ENCODE data around the gene CASZ1. TPM values are rescaled to one million over a fixed set of nuclear protein-coding genes. Genes with fewer than 3 reads are reported as not detected.

CASZ1 gene
- total and polyA plus RNA-seq, 2 donors (not counting 3 experiments of a cell fraction or from before 2014, with no cell fraction given), result 1.5 to 5.2 TPM

DNA sequence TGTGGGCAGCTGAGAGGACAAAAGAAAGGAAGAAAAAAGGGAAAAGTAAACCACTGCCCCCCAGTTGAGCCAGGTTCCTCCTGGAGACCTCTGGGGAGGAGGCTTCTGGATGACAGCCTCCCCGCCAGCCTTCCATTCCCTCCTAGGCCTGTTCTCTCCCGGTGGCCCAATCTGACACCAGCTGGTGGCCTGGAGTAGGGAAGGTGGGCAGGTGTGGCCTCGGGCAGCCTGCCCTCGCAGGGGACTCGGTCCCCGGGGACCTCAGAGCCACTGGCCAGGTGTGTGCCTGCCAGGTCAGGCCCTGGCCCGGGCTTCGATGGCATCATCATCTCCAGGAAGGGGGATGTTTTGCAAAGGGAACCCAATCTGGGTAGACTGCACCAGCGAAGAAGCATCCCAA, 159.0 kb downstream of the CASZ1 start:
- no peaks in the 10 kb centered on the region for H3K9me1 ChIP-seq (replicated peaks; ENCODE audit: control insufficient read depth, extremely low read depth, insufficient read depth, low read length)
- no peaks in the 10 kb centered on the region for H3K9me3 ChIP-seq (replicated peaks; ENCODE audit: control insufficient read depth, insufficient read depth, low read length)
- H3K4me1 ChIP-seq (ENCODE audit: control insufficient read depth, extremely low read depth, insufficient read depth, low read length), result peaks cover 7% of the 10 kb centered on the region
- no peaks in the 10 kb centered on the region for H4K20me1 ChIP-seq (replicated peaks; ENCODE audit: control insufficient read depth, extremely low read depth, insufficient read depth, low read length)
- DNase-seq (ENCODE audit: low read depth, low spot score), result no peak
- no peak for FAIRE-seq
- ChIA-PET CTCF (no interaction called here), POLR2A (no interaction called here)
- no peak overlapping the region for H3K4me2 ChIP-seq (ENCODE audit: insufficient read depth, low read length)
- no peak overlapping the region for H3K9ac ChIP-seq (replicated peaks; ENCODE audit: extremely low read depth, insufficient read depth, low read length)
- dilution Hi-C loops (cut with MboI; ENCODE audit: extremely low pct_ligation_motif_present, low sequenced_read_pairs) (no loop called here), intact Hi-C loops (cut with micrococcal nuclease) (loop anchor here (5.0 to 10.0 kb wide), 2 partner anchors 125 to 227 kb away; no protein-coding TSS in a partner anchor)
- no peak overlapping the region for H3K4me3 ChIP-seq (replicated peaks in 1 of 3; ENCODE audit: insufficient read depth in 1 of 3, low read depth in 1 of 3, low read length in 3 of 3)
- peaks cover 0 to 9% of the 10 kb centered on the region in 2 experiments for H3K27me3 ChIP-seq (ENCODE audit: control insufficient read depth in 2 of 2, insufficient read depth in 2 of 2, low read length in 2 of 2)
- H3K79me2 ChIP-seq (ENCODE audit: control insufficient read depth, insufficient read depth, low read length), result no peaks in the 10 kb centered on the region
- no peak overlapping the region for H2AFZ ChIP-seq (ENCODE audit: low read depth, low read length)
- BruUV-seq (replicated peaks), result no TSS peak
- H3K36me3 ChIP-seq (ENCODE audit: control insufficient read depth in 2 of 2, extremely low read depth in 1 of 2, insufficient read depth in 2 of 2, low read length in 2 of 2), result no peaks in the 10 kb centered on the region
- no peak overlapping the region for H3K27ac ChIP-seq (ENCODE audit: insufficient read depth, low read depth, low read length)
- TF ChIP-seq, protein P1, sequence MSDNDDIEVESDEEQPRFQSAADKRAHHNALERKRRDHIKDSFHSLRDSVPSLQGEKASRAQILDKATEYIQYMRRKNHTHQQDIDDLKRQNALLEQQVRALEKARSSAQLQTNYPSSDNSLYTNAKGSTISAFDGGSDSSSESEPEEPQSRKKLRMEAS (IDR thresholded peaks at IDR 0.05; ENCODE audit: insufficient read depth, insufficient read length), result no peak
- no peak for TF ChIP-seq EZH2 (IDR thresholded peaks at IDR 0.05; ENCODE audit: borderline replicate concordance, low read depth, low read length, severe bottlenecking)
- no peak for TF ChIP-seq CTCF (IDR thresholded peaks at IDR 0.05; ENCODE audit: extremely low read depth in 1 of 2, insufficient read depth in 1 of 2, low read depth in 1 of 2, low read length in 2 of 2)
- TF ChIP-seq POLR2A (IDR thresholded peaks at IDR 0.05; ENCODE audit: low read depth, low read length), result no peak
- TF ChIP-seq MYC (IDR thresholded peaks at IDR 0.05; ENCODE audit: low read depth, low read length), result no peak
- TF ChIP-seq JUN (IDR thresholded peaks at IDR 0.05; ENCODE audit: borderline replicate concordance, insufficient read depth, insufficient read length, low read depth), result no peak
- no peak for TF ChIP-seq POLR2AphosphoS5 (IDR thresholded peaks at IDR 0.05; ENCODE audit: insufficient read depth, low read depth, low read length)
- no peak for TF ChIP-seq GATA2 (IDR thresholded peaks at IDR 0.05; ENCODE audit: insufficient read depth, insufficient read length, low read depth, low read length)
- no peak for TF ChIP-seq FOS (IDR thresholded peaks at IDR 0.05; ENCODE audit: borderline replicate concordance, insufficient read depth, low read length)
